ENCODE results near the gene KLF16. TPM values are rescaled to one million over a fixed set of nuclear protein-coding genes. Genes with fewer than 3 reads are reported as not detected.
A peak's percentile ranks its signal among the peaks of the same experiment; 100 is the strongest.
"Not testable (repeated sequence)": the region's sequence is repeated elsewhere in the genome, so short reads cannot be mapped to it uniquely, and the experiment has no call there.

KLF16 gene
- total RNA-seq (2014; rRNA removed; shearing (Covaris generic)), result 5.5 and 5.7 TPM in 2 replicates

GRCh38 chr19:1863328-1863637, at the start of gene KLF16:
Gene KLF16, minus strand, starts transcription at chr19:1863579. Its CDS starts 82 bp downstream, at chr19:1863497.
- DNase-seq (ENCODE audit: low read depth), result no peak

- no peak for DNase-seq (ENCODE audit: low read depth)
These were observed 49.6 kb upstream of the KLF16 start for GRCh38 chr19:1912760-1913505.

- no peak for DNase-seq (ENCODE audit: low read depth)
These were observed 48.6 kb upstream of the KLF16 start for GRCh38 chr19:1911995-1912394.

- DNase-seq (ENCODE audit: low read depth), result no peak
These were observed 47.7 kb upstream of the KLF16 start for GRCh38 chr19:1911098-1911497.

DNA sequence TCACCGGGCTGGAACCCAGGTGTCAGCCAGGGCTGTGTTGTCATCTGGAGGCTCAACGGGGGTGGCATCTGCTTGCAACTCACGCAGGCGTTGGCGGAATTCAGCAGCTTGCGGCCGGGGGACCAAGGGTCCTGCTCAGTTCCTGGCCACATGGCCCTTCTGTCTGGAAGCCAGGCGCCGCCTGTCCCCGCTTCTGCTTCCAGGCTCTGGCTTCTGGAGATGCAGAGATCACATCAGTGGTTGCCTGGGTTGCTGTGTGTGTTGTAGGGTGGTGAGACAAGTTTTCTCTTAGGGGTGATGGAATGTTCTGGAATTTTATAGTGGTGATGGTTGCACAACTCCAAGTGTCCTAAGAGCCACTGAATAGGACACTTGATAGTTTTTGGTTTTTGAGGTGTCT, 46.8 kb upstream of the KLF16 start:
- DNase-seq (ENCODE audit: low read depth), result no peak

- no peak for DNase-seq (ENCODE audit: low read depth)
These were observed 46.3 kb upstream of the KLF16 start for GRCh38 chr19:1909761-1910080.

DNA sequence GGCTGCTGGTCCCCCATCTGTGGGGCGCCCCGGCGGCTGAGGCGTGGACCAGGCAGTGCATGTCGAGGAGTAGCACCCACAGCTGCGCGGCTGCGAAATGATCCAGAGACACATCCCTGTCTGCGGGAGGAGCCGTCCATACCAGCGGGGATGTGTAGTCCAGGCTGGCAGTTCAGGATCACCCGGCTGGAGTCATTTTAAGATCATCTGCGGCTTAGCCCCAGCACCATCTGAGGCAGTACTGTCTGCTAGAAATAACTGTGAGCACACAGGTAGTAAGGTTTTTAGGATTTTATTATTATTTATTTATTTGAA, 44.9 kb upstream of the KLF16 start:
- DNase-seq (ENCODE audit: low read depth), result no peak

GRCh38 chr19:1907563-1908363, 44.4 kb upstream of the KLF16 start:
- DNase-seq (ENCODE audit: low read depth), result peak; percentile 33

- no peak for DNase-seq (ENCODE audit: low read depth)
These were observed 43.7 kb upstream of the KLF16 start for GRCh38 chr19:1906985-1907562.

- DNase-seq (ENCODE audit: low read depth), result no peak
These were observed 42.5 kb upstream of the KLF16 start for GRCh38 chr19:1905863-1906375.

DNA sequence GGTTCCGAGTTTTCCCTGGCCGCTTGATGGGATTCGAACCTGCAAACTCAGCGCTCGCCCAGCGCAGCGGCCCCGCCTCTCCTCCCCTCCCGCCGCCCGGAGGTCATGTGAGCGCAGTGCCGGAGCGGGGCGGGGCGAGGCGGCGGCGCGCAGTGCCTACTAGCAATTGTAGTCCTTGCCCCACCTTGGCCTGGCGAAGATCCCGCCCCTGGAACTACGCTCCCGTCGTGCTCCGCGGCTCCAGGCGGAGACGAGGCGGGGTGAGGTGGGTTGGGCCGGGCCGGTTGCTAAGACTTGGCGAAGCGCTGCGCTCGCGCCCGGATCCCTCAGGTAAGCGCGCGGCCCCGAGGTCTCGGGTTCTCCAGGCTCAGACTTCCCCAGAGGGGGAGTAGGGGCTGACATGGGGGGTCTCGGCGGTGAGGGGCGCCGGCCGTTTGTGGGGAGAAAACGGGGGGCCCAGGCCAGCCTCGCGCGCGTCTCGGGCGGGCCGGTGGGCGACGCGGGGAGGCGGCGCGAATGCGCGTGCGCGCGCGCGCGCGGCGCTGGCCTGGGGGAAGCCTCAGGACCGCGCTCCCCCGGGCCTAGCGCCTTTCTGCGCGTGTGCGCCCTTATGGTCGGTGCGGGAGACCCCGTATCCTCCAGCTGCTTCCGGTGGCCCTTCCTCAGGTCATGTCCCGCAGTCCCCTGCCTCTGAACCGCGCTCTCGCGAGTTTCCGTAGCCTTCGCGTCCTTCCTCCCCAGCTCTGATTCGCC, 41.9 kb upstream of the KLF16 start, which contains the start of the genes ADAT3 and SCAMP4:
TSS of gene ADAT3 (plus strand) at position 290 of the 753 bp plus-strand sequence. CDS start 6,649 bp downstream, outside the sequence.
TSS of gene SCAMP4 (plus strand) at position 290 of the 753 bp plus-strand sequence. CDS start 9,621 bp downstream, outside the sequence.
- DNase-seq (ENCODE audit: low read depth), result peak; percentile 100

- no peak for DNase-seq (ENCODE audit: low read depth)
These were observed 41.4 kb upstream of the KLF16 start for GRCh38 chr19:1904860-1905109.

DNA sequence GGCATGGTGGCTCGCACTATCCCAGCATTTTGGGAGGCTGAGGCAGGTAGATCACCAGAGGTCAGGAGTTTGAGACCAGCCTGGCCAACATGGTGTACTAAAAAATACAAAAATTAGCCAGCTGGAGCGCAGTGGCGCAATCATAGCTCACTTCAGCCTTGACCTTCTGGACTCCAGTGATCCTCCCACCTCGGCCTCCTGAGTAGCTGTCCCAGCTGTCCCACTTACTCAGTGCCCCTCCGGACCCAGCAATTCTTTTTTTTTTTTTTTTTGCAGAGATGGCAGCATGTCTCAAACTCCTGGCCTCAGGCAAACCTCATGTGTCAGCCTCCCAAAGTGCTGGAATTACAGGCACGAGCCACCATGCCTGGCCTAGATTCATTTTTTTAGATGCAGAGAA, 39.5 kb upstream of the KLF16 start:
- DNase-seq (ENCODE audit: low read depth), result no peak

GRCh38 chr19:1901940-1902404, 38.6 kb upstream of the KLF16 start:
- no peak for DNase-seq (ENCODE audit: low read depth)

- no peak for DNase-seq (ENCODE audit: low read depth)
These were observed 33.1 kb upstream of the KLF16 start for GRCh38 chr19:1896508-1896907.

DNA sequence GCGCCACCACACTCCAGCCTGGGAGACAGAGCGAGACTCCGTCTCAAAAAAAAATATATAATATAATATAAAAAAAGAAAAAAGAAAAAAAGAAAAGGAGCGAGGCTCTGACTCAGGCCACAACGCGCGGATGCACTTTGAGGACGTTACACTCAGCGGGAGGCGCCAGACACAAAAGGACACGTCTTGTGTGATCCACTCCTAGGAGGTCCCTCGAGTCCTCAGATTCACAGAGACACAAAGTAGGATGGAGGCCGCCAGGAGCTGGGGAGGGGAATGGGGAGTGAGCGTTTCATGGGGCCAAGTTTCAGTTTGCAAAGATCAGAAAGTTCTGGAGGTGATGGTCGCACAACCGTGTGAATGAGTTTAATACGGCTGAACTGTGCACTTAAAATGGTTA, 30.4 kb upstream of the KLF16 start:
- DNase-seq (ENCODE audit: low read depth), result no peak

DNA sequence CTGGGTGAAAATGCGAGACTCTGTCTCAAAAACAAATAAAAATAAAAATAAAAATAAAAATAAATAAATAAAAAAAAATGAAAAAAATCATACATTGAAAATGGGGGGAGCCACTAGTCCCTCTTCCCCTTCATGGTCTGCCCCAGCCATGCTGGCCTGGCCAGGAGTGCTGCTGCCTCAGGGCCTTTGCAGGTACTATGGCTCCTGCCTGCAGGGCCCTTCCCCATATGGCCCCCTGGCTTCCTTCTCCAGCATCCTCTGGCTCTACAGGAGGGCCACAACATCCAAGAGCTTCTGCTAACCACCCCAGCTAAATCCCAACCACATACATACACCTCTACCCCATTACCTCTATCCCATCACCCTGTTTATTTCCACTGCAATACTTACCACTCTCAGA, 26.5 kb upstream of the KLF16 start:
- DNase-seq (ENCODE audit: low read depth), result no peak

DNA sequence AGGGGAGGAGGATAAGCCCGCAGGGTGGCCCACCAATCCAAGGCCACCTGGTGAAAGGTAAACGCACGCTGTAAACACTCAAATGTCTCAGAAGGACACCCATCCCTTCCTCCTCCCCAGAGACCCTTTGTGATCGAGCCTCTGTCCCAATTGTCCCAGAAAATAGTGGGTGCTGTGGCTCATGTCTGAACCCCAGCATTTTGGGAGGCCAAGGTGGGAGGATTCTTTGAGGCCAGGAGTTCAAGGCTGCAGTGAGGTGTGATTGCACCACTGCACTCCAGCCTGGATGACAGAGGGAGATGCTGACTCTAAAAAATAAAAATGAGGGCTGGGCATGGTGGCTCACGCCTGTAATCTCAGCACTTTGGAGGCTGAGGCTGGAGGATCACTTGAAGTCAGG, 25.0 kb upstream of the KLF16 start:
- no peak for DNase-seq (ENCODE audit: low read depth)

DNA sequence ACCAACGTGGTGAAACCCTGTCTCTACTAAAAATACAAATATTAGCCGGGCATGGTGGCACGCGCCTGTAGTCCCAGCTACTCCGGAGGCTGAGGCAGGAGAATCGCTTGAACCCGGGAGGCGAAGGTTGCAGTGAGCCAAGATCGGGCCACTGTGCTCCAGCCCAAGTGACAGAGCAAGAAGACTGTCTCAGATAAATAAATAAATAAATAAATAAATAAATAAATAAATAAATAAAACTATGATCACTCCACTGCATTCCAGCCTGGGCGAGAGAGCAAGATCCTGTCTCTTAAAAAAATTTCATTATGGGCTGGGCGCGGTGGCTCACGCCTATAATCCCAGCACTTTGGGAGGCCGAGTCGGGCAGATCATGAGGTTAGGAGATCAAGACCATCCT, 23.0 kb upstream of the KLF16 start:
- DNase-seq (ENCODE audit: low read depth), result not testable (repeated sequence)

GRCh38 chr19:1885398-1886119, 22.2 kb upstream of the KLF16 start, which contains the start of gene ABHD17A:
Gene ABHD17A, minus strand, starts transcription at chr19:1885496. Its CDS starts 3,930 bp downstream, at chr19:1881566.
- DNase-seq (ENCODE audit: low read depth), result peak; percentile 97

DNA sequence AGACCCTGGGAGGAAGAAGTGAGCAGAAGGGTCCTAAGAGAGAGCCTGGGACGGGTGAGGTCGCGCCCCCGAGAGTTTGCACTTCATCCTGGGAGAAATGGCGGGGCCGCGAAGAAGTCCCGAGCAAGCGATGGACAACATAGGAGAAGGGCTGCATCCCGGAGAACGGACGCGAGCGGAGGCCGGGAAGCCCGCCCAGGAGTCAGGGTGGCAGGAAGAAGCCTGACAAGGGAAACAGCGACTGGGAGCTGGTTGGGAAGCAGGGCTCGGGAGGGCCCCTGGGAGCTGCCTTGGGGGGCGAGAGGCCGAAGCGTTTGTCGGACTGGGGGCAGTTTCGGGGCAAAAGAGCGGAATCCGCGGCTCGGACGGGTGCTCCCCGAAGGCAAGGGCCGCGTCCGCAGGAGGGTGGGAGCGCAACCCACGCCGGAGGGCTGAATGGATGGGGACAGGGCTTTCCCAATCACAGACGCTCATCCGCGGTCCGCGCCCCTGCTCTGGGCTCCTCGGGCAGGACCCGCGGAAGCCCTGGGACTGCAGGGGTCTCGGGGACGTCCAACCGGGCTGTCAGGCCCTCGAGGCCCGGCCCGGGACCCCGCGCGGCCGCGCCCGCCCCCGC, 21.4 kb upstream of the KLF16 start:
- DNase-seq (ENCODE audit: low read depth), result peak; percentile 33
